Neural cell (in vitro differentiated cells): Measurements from ENCODE around the gene PLCH1. TPM values are rescaled to one million over a fixed set of nuclear protein-coding genes. Genes with fewer than 3 reads are reported as not detected.

Experiments used
- H2AFZ ChIP-seq: fragments of 200-600, 300-800 bp; sonication (generic), shearing (Covaris generic); 2 replicates; pipeline ENCODE4 v1.6.0; 2014; ENCODE audit warnings: low read depth, mild to moderate bottlenecking, antibody characterized with exemption, low read length, moderate library complexity
- H3F3A ChIP-seq: fragments of 200-600 bp; shearing (Covaris generic); 2 replicates; pipeline ENCODE4 v1.6.1; 2016; ENCODE audit warnings: mild to moderate bottlenecking, moderate library complexity, mixed read lengths, antibody characterized with exemption, low read length; ENCODE audit not compliant: insufficient read depth, poor library complexity, severe bottlenecking
- H3K27ac ChIP-seq: fragments of 200-600, 300-800 bp; sonication (generic), shearing (Covaris generic); 2 replicates; pipeline ENCODE4 v1.5.1; 2014; ENCODE audit warnings: mild to moderate bottlenecking, low read length, moderate library complexity
- H3K27me3 ChIP-seq: fragments of 300-800, 200-600 bp; sonication (generic), shearing (Covaris generic); 2 replicates; pipeline ENCODE4 v1.6.0; 2014; ENCODE audit warnings: mild to moderate bottlenecking, low read depth, low read length, moderate library complexity; ENCODE audit not compliant: insufficient read depth
- H3K36me3 ChIP-seq: fragments of 300-800, 200-600 bp; sonication (generic), shearing (Covaris generic); 2 replicates; pipeline ENCODE4 v1.5.1; 2014; ENCODE audit warnings: mild to moderate bottlenecking, antibody characterized with exemption, low read length, moderate library complexity; ENCODE audit not compliant: insufficient read depth
- H3K4me2 ChIP-seq: fragments of 300-800, 200-600 bp; sonication (generic), shearing (Covaris generic); 2 replicates; pipeline ENCODE4 v1.6.0; 2014; ENCODE audit warnings: mild to moderate bottlenecking, low read length
- H3K4me3 ChIP-seq: fragments of 300-800, 200-600 bp; sonication (generic), shearing (Covaris generic); 2 replicates; pipeline ENCODE4 v1.5.1; 2014; ENCODE audit warnings: mild to moderate bottlenecking, low read length, moderate library complexity
- H3K79me2 ChIP-seq: fragments of 200-600 bp; shearing (Covaris generic); replicated peaks from 2 replicates; pipeline ENCODE4 v1.6.0; 2014; ENCODE audit warnings: mild to moderate bottlenecking, low read length, moderate library complexity; ENCODE audit not compliant: insufficient read depth
- H3K9ac ChIP-seq: fragments of 300-800, 200-600 bp; sonication (generic), shearing (Covaris generic); 2 replicates; pipeline ENCODE4 v1.6.1; 2016; ENCODE audit warnings: mild to moderate bottlenecking, low read length, mixed read lengths
- H3K9me2 ChIP-seq: fragments of 200-600 bp; shearing (Covaris generic); 2 replicates; pipeline ENCODE4 v1.6.1; 2016; ENCODE audit warnings: mild to moderate bottlenecking, low read length, mixed read lengths; ENCODE audit not compliant: insufficient read depth
- H3K9me3 ChIP-seq: fragments of 200-600, 300-800 bp; sonication (generic), shearing (Covaris generic); 2 replicates; pipeline ENCODE4 v1.6.1; 2016; ENCODE audit warnings: mild to moderate bottlenecking, mixed run types, low read length, moderate library complexity, mixed read lengths
- H4K20me1 ChIP-seq: fragments of 200-600 bp; shearing (Covaris generic); 2 replicates; pipeline ENCODE4 v1.6.1; 2016; ENCODE audit warnings: mild to moderate bottlenecking, mixed run types; ENCODE audit not compliant: insufficient read depth
- EP300 ChIP-seq: fragments of 450-650 bp; conservative IDR thresholded peaks from 2 replicates; pipeline ENCODE4 v1.6.1; 2014; ENCODE audit warnings: antibody characterized with exemption, mild to moderate bottlenecking, moderate library complexity; ENCODE audit not compliant: poor library complexity, severe bottlenecking
- EZH2 ChIP-seq: fragments of 200-600, 300-800 bp; shearing (Covaris generic), sonication (generic); IDR thresholded peaks from 2 replicates; pipeline ENCODE4 v1.6.1; 2014; ENCODE audit warnings: antibody characterized with exemption, low read length, borderline replicate concordance, mild to moderate bottlenecking; ENCODE audit not compliant: insufficient read depth, poor library complexity, severe bottlenecking
- MXI1 ChIP-seq: fragments of 450-650 bp; conservative IDR thresholded peaks from 2 replicates; pipeline ENCODE4 v1.6.1; 2014; ENCODE audit warnings: antibody characterized with exemption, mild to moderate bottlenecking; ENCODE audit not compliant: poor library complexity, severe bottlenecking
- POLR2AphosphoS5 ChIP-seq: IDR thresholded peaks from 2 replicates; pipeline ENCODE4 v1.6.1; 2012
- RAD21 ChIP-seq: fragments of 450-650 bp; conservative IDR thresholded peaks from 2 replicates; pipeline ENCODE4 v1.6.1; 2014; ENCODE audit warnings: antibody characterized with exemption, mild to moderate bottlenecking, moderate library complexity
- REST ChIP-seq: IDR thresholded peaks from 2 replicates; pipeline ENCODE4 v1.6.1; 2012; ENCODE audit warnings: borderline replicate concordance
- SMC3 ChIP-seq: fragments of 450-650 bp; conservative IDR thresholded peaks from 2 replicates; pipeline ENCODE4 v1.6.1; 2014; ENCODE audit warnings: antibody characterized with exemption, mild to moderate bottlenecking, moderate library complexity; ENCODE audit not compliant: poor library complexity
- TAF1 ChIP-seq: IDR thresholded peaks from 2 replicates; pipeline ENCODE4 v1.6.1; 2012; ENCODE audit warnings: low read depth
- polyA plus RNA-seq: library from polyadenylated mRNA; depleted of rRNA; stranded (reverse); fragments of >200 nt; gene quantifications from 2 replicates; pipeline ENCODE4 v1.2.3, GENCODE V29; 2014
- TF ChIP-seq, protein P1 (sequence below): fragments of 450-650 bp; IDR thresholded peaks from 2 replicates; pipeline ENCODE4 v1.5.1; 2014; ENCODE audit warnings: antibody characterized with exemption, mild to moderate bottlenecking, moderate library complexity; ENCODE audit not compliant: poor library complexity, severe bottlenecking

Gene PLCH1
- polyA plus RNA-seq, 1 donor from 2014 or later: 13.5 TPM

DNA sequence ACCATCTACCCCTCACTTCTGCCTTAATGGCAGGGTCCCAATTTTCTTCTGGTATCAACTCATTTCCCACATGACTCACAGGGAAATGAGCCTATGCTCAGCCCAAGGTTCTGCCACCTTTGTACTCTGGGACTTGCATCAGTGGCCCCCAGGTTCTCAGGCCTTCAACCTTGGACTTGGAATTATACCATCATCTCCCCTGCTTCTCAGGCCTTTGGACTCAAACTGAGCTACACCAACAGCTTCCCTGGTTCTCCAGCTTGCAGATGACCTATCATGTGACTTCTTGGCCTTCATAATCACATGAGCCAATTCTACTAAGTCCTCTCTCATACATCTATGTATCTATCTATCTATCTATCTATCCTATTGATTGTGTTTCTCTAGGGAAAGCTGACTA is 149.5 kb downstream of the PLCH1 start:
- no peaks in the 10 kb centered on the region for H3F3A ChIP-seq
- no peak overlapping the region for H3K4me2 ChIP-seq
- H3K79me2 ChIP-seq: peaks cover 9% of the 10 kb centered on the region
- H3K27ac ChIP-seq: no peak overlapping the region
- H3K9ac ChIP-seq: no peak overlapping the region
- no peaks in the 10 kb centered on the region for H3K27me3 ChIP-seq
- H2AFZ ChIP-seq: no peak overlapping the region
- no peaks in the 10 kb centered on the region for H4K20me1 ChIP-seq
- no peaks in the 10 kb centered on the region for H3K9me2 ChIP-seq
- no peak for TF ChIP-seq POLR2AphosphoS5
- no peak for TF ChIP-seq RAD21
- no peak for TF ChIP-seq EP300
- TF ChIP-seq, protein P1, sequence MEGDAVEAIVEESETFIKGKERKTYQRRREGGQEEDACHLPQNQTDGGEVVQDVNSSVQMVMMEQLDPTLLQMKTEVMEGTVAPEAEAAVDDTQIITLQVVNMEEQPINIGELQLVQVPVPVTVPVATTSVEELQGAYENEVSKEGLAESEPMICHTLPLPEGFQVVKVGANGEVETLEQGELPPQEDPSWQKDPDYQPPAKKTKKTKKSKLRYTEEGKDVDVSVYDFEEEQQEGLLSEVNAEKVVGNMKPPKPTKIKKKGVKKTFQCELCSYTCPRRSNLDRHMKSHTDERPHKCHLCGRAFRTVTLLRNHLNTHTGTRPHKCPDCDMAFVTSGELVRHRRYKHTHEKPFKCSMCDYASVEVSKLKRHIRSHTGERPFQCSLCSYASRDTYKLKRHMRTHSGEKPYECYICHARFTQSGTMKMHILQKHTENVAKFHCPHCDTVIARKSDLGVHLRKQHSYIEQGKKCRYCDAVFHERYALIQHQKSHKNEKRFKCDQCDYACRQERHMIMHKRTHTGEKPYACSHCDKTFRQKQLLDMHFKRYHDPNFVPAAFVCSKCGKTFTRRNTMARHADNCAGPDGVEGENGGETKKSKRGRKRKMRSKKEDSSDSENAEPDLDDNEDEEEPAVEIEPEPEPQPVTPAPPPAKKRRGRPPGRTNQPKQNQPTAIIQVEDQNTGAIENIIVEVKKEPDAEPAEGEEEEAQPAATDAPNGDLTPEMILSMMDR: no peak
- no peak for TF ChIP-seq TAF1
- TF ChIP-seq SMC3: no peak
- TF ChIP-seq EZH2: no peak
- no peak for TF ChIP-seq REST
- H3K9me3 ChIP-seq: no peaks in the 10 kb centered on the region
- H3K4me3 ChIP-seq: no peak overlapping the region
- no peaks in the 10 kb centered on the region for H3K36me3 ChIP-seq

DNA sequence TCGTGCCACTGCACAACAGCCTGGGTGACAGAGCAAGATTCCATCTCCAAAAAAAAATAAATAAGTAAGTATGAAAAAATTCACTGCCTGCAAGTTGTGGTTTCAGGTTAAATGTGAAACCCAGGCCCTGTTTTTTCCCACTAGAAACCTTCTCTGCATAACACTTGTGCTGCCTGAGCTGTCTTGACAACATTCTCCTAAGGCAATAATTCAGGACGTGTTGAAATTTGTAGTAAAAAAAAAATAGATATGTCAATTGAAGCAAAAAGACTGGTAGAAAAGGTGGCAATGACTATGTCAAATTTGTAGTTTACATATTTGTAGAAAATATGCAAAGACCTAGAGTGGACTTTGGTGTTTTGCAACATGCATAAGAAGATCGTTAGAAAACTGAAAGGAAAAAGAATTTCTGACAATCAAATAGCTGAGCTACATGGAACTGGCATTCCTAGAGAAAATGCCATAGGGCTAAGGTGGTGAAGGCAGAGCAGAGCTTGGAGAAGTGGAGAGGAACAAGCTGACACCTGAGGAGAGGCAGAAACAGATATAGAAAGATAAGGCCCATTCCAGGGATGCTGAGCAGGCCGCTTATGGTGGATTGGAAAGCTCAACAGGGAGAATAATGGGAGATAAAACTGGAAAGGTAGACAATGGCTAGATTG is 150.2 kb downstream of the PLCH1 start:
- Histone ChIP-seq H3K9ac (no peak overlapping the region), H2AFZ (no peak overlapping the region), H3K4me3 (no peak overlapping the region), H3K36me3 (no peaks in the 10 kb centered on the region), H4K20me1 (no peaks in the 10 kb centered on the region), H3K27ac (no peak overlapping the region), H3K79me2 (peaks cover 9% of the 10 kb centered on the region), H3K9me2 (no peaks in the 10 kb centered on the region), H3K4me2 (no peak overlapping the region), H3K9me3 (no peaks in the 10 kb centered on the region), H3F3A (no peaks in the 10 kb centered on the region), H3K27me3 (no peaks in the 10 kb centered on the region)
- TF ChIP-seq REST: no peak
- no peak for TF ChIP-seq EP300
- no peak for TF ChIP-seq RAD21
- TF ChIP-seq, protein P1: no peak
- TF ChIP-seq SMC3: no peak
- TF ChIP-seq MXI1: no peak
- no peak for TF ChIP-seq TAF1
- no peak for TF ChIP-seq EZH2
- no peak for TF ChIP-seq POLR2AphosphoS5
